HTR-8/SVneo (cell line): Measurements from ENCODE around the gene MYL11.
A peak's percentile ranks its signal among the peaks of the same experiment; 100 is the strongest.
"Not testable (repeated sequence)": the region's sequence is repeated elsewhere in the genome, so short reads cannot be mapped to it uniquely, and the experiment has no call there.

Experiments
- DNase-seq: peaks from one replicate; pipeline ENCODE4 v3.0.0; 2011; ENCODE audit warnings: low spot score, mixed read lengths; ENCODE audit not compliant: insufficient read length
- FAIRE-seq: peaks from 2 replicates; lab custom pipeline; 2011; peaks lifted over from hg19 to GRCh38; lab: Jason Lieb, UNC

Gene MYL11

DNA sequence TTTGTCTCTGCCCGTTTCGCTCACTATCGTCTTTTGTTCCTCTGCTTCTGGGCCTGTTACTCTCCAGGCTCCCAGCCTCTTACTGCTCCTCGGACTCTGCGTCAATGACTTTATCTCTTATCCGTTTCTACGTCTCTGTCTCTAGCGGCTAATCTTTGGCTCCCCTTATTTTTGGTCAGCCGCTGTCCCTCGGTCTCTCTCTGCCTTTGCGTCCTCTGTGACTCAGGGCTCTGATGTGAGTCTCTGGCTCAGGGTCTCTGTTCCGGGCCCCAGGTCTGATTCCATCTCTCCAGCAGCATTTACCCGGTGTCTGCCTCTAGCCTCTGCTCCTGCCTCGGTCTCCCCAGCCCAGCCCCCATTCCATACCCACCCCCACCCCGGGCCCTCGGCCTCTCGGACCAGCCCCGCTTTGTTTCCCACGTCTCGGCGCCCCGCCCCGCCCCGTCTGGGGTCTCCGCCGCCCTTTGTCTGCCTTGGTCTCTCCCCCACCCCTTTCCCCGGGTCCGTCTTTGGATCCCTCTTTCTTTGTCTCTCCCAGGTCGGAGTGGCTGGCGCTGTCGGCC is 20.1 kb downstream of the MYL11 start:
- DNase-seq (no peak), FAIRE-seq (no peak)

DNA sequence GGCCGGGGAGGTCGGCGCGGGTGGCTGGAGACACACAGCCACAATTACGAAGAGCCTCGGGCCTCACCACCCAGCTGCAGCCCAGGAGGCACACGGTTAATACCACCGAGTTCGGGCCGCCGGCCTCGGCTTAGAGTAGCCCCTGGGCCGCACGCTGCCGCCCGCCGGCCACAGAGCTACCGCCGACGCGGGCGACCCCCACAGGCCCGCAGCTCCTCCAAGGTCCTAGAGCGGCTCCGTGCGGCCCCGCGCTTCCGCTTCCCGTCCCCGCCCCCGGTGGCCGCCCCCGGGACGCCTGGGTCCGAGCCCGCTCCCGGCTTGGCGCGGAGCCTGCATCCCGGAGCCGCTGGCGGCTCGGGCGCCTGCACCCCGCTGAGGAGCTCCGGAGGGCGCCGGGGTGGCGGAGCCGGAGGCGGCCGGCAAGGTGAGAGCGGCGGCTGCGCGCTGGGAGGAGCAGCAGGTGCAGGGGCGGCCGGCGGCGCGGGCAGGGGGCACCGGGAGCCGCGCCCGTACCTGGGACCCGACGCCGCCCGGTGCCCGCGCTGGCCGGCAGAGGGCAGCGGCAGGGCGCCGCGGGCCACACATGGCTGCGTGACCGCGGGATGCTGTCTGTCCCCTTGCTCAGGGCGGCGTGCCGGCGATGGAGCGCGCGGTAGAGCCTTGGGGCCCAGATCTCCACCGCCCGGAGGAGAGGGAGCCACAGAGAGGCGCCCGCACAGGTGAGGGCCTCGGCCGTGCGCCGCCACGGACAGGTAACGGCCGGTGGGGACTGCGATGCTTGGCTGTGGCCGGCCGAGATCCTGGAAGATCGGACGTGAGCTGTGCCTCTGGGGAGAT is 20.8 kb downstream of the MYL11 start, which contains the start of gene ZNF48:
TSS of gene ZNF48 (plus strand) at position 266 of the 837 bp plus-strand sequence. CDS start at position 641, 375 bp downstream.
- FAIRE-seq = peak; percentile 20
- DNase-seq = peak; percentile 78

DNA sequence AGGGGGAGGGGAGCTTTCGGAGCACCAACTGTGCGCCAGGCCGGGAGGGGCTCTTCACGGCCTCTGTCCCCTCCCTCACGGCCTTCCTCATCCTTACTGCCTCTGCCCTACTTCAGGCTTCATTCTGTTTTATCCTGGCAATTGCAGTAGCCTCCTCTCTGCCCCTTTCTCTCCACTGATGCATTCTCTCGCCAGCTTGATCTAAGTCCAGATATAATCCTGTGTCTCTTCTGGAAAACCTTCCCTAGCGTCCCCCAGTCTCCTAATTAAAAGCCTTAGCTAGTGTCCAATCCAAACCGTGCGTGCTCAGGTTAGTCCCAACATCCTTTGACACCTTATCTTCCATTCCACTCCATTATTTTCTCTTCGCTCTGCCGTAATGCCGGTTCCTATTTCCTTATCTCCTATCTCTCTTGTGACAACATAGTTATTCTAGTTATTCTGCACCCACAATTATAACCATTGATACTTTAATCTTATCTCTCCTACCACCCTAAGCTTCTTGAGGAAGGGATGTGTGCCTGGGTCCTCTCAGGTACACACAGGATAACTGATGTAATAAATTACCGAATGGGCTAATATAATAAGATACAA is 21.5 kb downstream of the MYL11 start:
- no peak for FAIRE-seq
- no peak for DNase-seq

DNA sequence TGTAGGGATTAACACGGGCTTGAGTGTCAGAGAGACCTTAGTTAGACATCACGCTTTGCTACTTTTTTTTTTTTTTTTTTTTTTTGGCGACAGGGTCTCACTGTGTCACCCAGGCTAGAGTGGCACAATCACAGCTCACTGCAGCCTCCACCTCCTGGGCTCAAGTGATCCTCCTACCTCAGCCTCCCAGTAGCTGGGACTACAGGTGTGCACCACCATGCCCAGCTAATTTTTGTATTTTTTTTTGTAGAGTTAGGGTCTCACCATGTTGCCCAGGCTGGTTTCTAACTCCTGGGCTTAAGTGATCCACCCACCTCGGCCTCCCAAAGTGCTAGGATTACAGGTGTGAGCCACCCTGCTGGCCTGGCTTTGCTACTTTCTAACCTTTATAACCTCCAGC is 22.0 kb downstream of the MYL11 start:
- FAIRE-seq, DNase-seq: not testable (repeated sequence)

DNA sequence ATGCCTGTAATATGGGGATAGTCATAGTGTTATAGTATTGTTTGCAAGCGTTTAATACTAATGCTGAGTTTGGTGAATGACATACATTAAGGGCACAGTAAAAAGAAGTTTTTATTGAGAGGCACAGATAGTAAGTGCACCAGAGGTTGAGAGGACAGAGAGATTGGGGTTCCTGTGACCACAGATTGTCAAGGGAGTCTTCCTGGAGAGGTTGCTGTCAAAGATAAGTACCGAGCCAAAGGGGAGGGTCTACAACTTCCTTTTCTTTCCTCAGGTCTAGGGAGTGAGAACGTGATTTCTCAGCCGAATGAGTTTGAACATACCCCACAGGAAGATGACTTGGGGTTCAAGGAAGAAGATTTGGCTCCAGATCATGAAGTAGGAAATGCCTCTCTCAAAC is 22.5 kb downstream of the MYL11 start:
- DNase-seq (no peak), FAIRE-seq (no peak)

DNA sequence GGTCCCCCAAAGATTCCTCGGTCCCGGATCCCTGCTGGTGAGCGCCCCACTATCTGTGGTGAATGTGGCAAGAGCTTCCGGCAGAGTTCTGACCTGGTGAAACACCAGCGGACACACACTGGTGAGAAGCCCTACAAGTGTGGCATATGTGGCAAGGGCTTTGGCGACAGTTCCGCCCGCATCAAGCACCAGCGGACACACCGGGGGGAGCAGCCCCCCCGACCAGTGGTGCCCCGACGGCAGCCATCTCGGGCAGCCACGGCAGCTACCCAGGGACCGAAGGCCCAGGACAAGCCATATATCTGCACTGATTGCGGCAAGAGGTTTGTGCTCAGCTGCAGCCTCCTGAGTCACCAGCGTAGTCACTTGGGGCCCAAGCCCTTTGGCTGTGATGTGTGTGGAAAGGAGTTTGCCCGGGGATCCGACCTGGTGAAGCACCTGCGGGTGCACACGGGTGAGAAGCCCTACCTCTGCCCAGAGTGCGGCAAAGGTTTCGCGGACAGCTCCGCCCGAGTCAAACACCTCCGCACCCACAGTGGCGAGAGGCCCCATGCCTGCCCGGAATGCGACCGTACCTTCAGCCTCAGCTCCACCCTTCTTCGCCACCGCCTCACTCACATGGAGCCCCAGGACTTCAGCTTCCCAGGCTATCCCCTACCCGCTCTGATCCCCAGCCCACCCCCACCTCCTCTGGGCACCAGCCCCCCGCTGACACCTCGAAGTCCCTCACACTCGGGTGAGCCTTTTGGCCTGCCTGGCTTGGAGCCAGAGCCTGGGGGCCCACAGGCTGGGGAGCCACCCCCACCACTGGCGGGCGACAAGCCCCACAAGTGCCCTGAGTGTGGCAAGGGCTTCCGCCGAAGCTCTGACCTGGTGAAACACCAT is 23.4 kb downstream of the MYL11 start:
- no peak for FAIRE-seq
- no peak for DNase-seq

DNA sequence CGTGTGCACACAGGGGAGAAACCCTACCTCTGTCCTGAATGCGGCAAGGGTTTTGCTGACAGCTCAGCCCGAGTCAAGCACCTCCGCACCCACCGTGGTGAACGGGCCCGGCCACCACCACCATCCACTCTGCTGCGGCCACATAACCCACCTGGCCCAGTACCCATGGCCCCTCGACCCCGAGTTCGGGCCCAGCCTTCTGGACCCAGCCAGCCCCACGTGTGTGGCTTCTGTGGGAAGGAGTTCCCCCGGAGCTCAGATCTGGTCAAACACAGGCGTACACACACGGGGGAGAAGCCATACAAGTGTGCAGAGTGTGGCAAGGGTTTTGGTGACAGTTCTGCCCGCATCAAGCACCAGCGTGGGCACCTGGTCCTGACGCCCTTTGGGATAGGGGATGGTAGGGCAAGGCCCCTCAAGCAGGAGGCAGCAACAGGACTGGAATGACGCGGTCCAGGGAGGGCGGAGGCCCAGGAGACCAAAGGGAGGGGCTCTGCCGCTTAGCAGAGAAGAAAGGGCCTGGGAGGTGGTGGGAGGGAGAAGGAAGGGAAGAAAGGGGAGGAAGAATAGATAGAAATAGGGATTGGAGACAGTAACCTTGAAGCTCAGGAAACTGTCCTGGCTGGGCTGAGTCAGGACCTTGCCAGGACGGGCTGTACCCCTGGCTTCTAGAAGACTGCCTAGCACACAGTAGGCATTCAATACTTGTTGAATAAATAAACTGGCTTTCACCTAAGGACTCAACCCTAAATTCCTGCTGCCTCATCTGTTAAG is 24.2 kb downstream of the MYL11 start:
- no peak for FAIRE-seq

DNA sequence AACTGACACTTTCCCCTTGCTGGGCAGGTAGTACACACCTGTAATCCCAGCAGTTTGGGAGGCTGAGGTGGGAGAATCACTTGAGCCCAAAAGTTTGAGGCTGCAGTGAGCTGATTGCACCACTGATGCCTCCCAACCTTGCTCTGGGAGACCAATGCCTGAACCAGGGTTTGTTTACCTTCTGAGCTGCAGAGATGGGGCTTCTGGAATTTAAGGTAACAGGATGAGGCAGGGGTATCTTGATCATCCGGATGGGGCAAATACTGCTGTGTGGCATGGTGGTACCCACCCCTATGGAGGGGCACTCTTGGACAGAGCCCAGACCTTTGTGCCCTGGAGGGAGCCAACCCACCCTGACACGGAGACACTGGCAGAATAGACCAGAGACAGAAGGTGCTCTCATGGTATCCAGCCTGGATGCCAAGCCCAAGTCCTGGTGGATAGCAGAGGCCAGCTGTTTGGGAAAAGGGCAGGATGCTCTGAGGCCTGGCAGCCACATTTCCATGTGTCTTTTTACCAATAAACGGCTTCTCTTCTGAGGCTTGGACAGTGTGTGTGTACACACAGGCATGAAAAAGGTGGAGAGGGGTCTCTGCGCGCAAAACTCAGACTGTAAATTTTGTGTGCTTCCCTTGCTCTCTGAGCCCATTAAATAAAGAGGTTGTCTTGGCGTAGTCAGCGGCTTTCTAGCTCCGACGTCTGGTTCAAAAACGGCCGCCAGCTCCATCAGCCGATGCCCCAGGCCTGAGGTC is 25.0 kb downstream of the MYL11 start:
- DNase-seq = no peak
- no peak for FAIRE-seq

More for the DNA sequence above, 24.2 kb downstream of the MYL11 start:
- DNase-seq = no peak

DNA sequence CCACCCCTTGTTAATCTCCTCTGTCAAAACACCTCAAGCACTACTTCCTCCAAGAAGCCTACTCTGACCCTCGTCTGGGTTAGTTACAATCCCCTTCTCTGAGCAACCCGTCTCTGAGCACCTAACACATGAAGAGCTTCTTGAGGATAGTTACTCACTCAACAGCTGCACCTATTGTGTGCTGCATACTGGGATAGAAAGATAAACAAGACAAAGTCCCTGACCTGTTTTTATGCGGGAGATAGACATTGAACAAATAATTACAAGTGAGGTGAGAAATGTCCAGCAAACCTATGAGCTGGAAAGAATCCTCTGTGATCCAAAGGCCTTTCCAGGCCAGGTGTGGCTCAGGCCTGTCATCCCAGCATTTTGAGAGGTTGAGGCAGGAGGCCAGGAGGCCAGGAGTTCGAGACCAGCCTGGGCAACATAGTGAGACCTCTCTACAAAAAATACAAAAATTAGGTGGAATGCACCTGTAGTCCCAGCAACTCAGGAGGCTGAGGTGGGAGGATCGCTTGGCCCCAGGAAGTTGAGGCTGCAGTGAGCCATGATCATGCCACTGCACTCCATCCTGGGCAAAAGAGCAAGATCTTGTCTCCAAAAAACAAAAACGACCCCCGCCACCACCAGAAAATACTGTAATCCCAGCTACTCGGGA is 27.3 kb downstream of the MYL11 start:
- FAIRE-seq (no peak), DNase-seq (no peak)

DNA sequence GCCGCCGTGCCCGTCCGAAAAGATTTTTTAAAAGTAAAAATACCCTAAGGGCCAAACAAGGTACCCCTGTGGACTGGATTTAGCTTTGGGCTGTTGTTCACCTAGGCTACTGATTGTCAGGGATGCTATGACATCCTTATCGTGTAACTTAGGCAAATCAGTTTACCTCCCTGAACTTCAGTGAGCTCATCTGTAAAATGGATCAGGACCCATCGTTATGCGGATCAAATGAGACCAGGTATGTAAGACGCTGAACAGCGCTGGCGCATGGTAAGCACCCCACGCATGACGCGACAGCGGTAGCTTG is 32.1 kb downstream of the MYL11 start:
- no peak for FAIRE-seq
- DNase-seq = no peak

DNA sequence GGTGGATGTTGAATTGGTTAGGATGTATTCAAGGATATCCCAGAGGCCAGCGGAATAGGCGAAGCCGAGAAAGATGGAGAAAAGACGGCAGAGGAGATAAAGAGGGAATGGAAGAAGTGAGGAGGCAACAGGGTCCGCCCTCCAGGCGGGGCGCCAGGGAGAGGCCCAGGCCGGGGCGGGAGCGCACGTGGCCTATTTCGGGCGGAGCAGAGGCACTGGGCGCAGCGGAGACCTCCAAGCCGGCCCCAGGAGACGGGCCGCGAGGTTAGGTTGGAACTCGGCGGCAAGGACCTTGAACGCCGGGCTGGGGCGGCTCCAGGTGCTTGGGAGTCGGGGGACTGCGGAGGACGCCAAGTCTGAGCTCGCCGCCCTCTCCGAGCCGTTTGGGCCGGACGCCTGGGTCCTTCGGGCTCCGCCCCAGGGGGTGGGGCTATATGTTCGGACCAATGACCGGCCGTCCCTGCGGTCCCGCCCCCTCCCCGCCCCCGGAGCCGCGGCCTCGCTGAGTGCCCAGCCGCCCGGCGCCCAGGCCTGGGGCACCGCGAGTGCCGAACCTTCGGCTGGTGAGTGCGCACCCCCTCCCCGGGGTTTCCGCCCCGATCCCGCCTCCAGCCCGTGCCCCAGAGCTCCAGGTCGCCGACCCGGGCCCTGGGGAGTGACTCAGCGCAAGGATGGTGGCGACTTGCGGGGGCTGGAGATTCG is 32.7 kb downstream of the MYL11 start, which contains the start of gene ZNF771:
TSS of gene ZNF771 (plus strand) at position 505 of the 702 bp plus-strand sequence. CDS start 448 bp downstream, outside the sequence.
- DNase-seq = peak; percentile 82
- FAIRE-seq = no peak

DNA sequence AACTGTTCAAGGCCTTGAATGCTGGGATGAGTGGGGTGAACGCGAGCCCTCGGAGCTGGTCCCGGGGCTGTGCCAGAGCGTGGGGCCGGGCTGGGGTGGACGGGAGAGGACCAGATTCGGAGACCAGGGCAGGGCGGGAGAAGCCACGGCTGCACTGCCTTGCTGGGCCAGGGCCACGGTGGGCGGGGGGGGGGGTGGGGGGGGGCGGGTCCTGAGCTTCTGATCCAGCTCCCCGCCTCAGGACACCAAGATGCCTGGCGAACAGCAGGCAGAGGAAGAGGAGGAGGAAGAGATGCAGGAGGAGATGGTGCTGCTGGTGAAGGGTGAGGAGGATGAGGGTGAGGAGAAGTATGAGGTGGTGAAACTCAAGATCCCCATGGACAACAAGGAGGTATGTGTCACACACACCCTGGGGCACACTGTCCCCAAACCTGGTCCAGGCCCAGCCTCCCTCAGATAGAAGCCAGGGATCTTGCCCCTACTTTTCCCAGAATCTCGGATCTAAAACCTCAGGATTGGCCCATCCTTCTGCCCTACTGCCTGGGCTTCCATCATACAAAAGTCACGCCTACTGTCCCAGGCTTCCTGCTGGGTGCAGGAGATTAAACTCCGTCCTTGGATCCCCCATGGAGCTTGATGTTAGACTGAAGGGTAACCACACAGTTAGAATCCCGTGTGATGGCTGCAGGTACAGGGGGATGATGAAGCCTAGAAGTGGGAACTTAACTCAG is 33.4 kb downstream of the MYL11 start:
- no peak for DNase-seq
- no peak for FAIRE-seq

DNA sequence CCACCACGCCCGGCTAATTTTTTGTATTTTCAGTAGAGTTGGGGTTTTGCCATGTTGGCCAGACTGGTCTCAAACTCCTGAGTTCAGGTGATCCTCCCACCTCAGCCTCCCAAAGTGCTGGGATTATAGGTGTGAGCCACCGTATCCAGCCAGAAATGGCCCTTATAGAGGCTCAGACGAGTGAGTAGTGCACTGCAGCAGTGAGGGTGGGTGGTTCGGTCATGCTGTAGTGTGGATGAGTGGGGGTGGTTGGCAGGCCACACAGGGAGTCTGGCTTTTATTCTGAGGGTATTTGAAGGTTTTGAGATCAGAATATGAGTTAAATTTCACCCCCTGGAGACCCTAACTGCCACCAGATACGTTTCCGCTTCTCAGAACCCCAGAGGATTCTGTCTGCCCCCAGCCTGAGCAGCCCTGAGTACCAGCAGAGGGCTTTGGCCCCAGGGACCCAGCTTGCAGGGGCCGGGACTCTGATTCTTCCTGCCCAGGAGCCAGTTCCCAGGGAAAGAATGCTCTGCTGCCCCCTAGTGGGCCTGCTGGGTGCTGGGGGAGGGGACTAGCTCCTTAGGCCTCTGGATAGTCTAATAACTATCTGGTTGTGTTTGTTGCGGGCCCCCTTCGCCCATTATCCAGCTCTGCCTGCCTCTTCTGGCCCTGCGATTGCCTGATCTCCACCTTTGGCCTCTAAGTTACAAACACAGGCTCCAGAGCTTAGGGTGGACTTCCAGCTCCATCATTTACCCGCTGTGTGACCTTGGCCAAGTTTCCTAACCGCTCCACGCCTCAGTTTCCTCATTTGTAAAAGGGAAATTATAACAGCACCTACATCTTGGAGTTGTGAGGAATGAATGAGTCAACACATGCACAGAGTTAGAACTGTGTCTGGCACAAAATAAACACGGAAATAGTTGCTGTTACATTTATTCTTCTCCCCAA is 34.8 kb downstream of the MYL11 start:
- peak; percentile 90 for DNase-seq
- no peak for FAIRE-seq

DNA sequence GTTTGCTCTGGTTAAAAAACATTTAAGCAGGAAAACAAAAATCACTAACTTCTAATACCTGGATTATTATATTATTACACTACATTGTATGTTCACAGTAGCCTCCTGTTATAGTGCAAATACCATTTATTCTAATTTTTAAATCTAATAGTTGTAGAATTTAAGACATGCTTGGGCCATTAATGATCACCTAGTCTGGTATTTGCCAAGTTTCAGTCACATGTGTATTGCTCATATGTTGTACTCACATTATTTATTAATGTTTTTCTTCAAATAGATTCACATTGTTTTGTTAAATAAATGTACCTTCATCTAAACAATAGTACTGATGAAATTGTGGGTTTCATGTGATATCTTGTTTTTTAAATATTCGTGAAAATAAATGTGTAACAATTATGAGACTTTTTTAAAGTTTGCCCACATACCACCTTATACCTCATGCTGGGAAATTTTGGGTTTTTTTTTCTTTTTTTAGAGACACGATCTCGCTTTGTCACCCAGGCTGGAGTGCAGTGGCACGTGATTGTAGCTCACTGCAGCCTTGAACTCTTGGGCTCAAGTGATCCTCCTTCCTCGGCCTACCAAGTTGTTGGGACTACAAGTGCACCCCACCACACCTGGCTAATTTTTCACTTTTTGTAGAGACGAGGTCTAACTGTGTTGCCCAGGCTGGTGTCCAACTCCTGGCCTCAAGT is 38.7 kb downstream of the MYL11 start:
- no peak for FAIRE-seq

DNA sequence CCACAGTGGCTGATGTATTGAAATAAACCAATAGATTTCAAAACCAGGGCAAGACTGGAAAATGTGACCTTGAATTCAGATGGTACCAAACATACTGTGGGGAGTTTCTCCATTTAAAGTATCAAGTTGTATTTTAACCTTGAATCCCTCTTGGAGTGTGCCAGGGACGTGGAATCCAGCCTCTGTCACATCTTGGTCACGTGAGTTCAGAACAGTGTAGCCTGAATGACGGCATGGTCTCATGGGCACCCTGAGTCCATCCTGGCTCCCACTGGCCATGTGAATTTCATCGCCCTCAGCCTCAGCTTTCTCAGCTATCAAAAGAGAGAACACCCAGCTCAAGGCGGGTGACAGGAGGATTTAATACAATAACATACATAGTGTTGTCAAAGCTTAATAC is 39.6 kb downstream of the MYL11 start:
- DNase-seq = no peak
- no peak for FAIRE-seq

More for the DNA sequence above, 38.7 kb downstream of the MYL11 start:
- DNase-seq = no peak
